ENCODE measurements around the gene UCP3. TPM values are rescaled to one million over a fixed set of nuclear protein-coding genes. Genes with fewer than 3 reads are reported as not detected.

UCP3 gene
- total RNA-seq, 2 donors from 2014 or later, result 1.9 to 3.5 TPM

GRCh38 chr11:73977856-73978519, 30.9 kb downstream of the UCP3 start:
- H3K4me3 ChIP-seq (ENCODE audit: low read length), result no peak overlapping the region
- Mint-ChIP-seq H3K27ac (no peak overlapping the region), H3K4me3 (no peak overlapping the region), H3K4me1 (peaks cover 29% of the 10 kb centered on the region), H3K9me3 (no peaks in the 10 kb centered on the region), H3K27me3 (ENCODE audit: insufficient read depth) (no peaks in the 10 kb centered on the region), H3K36me3 (ENCODE audit: low read depth) (peaks cover 73% of the 10 kb centered on the region)
- no peak for DNase-seq
- no peak for TF ChIP-seq CTCF (conservative IDR thresholded peaks at IDR 0.05)
- 94 to 95% methylated on average over 7 to 18 of the region's 18 CpGs for WGBS, 2 experiments (ENCODE audit: insufficient coverage in 1 of 2, insufficient read length in 1 of 2)
- H3K9ac ChIP-seq (ENCODE audit: extremely low read depth, low read length, poor library complexity, severe bottlenecking), result no peak overlapping the region
- no peaks in the 10 kb centered on the region for H3K9me3 ChIP-seq (ENCODE audit: control insufficient read depth, low read length)
- H3K27me3 ChIP-seq (ENCODE audit: control insufficient read depth, insufficient read depth, low read length, poor library complexity, severe bottlenecking), result no peaks in the 10 kb centered on the region
- H3K4me1 ChIP-seq (ENCODE audit: control insufficient read depth, insufficient read depth, low read length), result peaks cover 10% of the 10 kb centered on the region
- peaks cover 68% of the 10 kb centered on the region for H3K36me3 ChIP-seq (ENCODE audit: control insufficient read depth, insufficient read depth, low read length)
- no peak overlapping the region for H3K27ac ChIP-seq (ENCODE audit: low read depth, low read length)

- TF ChIP-seq CTCF (conservative IDR thresholded peaks at IDR 0.05), result no peak
- H3K36me3 ChIP-seq (ENCODE audit: control insufficient read depth, insufficient read depth, low read length), result peaks cover 68% of the 10 kb centered on the region
- peaks cover 10% of the 10 kb centered on the region for H3K4me1 ChIP-seq (ENCODE audit: control insufficient read depth, insufficient read depth, low read length)
- H3K4me1 Mint-ChIP-seq, result peaks cover 22% of the 10 kb centered on the region
- no peak overlapping the region for H3K4me3 ChIP-seq (ENCODE audit: low read length)
- 81 to 94% methylated on average over 6 to 14 of the region's 14 CpGs for WGBS, 2 experiments (ENCODE audit: insufficient coverage in 1 of 2, insufficient read length in 1 of 2)
- H3K27ac ChIP-seq (ENCODE audit: low read depth, low read length), result no peak overlapping the region
- no peaks in the 10 kb centered on the region for H3K27me3 ChIP-seq (ENCODE audit: control insufficient read depth, insufficient read depth, low read length, poor library complexity, severe bottlenecking)
- H3K9me3 ChIP-seq (ENCODE audit: control insufficient read depth, low read length), result no peaks in the 10 kb centered on the region
- no peak for DNase-seq
- H3K4me3 Mint-ChIP-seq, result no peak overlapping the region
- H3K27me3 Mint-ChIP-seq (ENCODE audit: insufficient read depth), result no peaks in the 10 kb centered on the region
- no peak overlapping the region for H3K9ac ChIP-seq (ENCODE audit: extremely low read depth, low read length, poor library complexity, severe bottlenecking)
- no peaks in the 10 kb centered on the region for H3K9me3 Mint-ChIP-seq
- peaks cover 73% of the 10 kb centered on the region for H3K36me3 Mint-ChIP-seq (ENCODE audit: low read depth)
- H3K27ac Mint-ChIP-seq, result no peak overlapping the region
Measured at GRCh38 chr11:73976451-73977151, 32.3 kb downstream of the UCP3 start.

- WGBS, 2 experiments (ENCODE audit: insufficient coverage in 1 of 2, insufficient read length in 1 of 2), result 94 to 100% methylated on average over 2 to 6 of the region's 6 CpGs
- Mint-ChIP-seq H3K27me3 (ENCODE audit: insufficient read depth) (no peaks in the 10 kb centered on the region), H3K27ac (no peak overlapping the region), H3K4me3 (no peak overlapping the region), H3K36me3 (ENCODE audit: low read depth) (peaks cover 62% of the 10 kb centered on the region), H3K4me1 (peaks cover 10% of the 10 kb centered on the region), H3K9me3 (no peaks in the 10 kb centered on the region)
- Histone ChIP-seq H3K4me3 (ENCODE audit: low read length) (no peak overlapping the region), H3K36me3 (ENCODE audit: control insufficient read depth, insufficient read depth, low read length) (peaks cover 60% of the 10 kb centered on the region), H3K4me1 (ENCODE audit: control insufficient read depth, insufficient read depth, low read length) (peaks cover 4% of the 10 kb centered on the region), H3K9ac (ENCODE audit: extremely low read depth, low read length, poor library complexity, severe bottlenecking) (no peak overlapping the region), H3K9me3 (ENCODE audit: control insufficient read depth, low read length) (no peaks in the 10 kb centered on the region), H3K27me3 (ENCODE audit: control insufficient read depth, insufficient read depth, low read length, poor library complexity, severe bottlenecking) (no peaks in the 10 kb centered on the region), H3K27ac (ENCODE audit: low read depth, low read length) (no peak overlapping the region)
- no peak for DNase-seq
- no peak for TF ChIP-seq CTCF (conservative IDR thresholded peaks at IDR 0.05)
Measured at GRCh38 chr11:73975479-73975757, 33.5 kb downstream of the UCP3 start.
